NCI-H146 treated with DMSO at 0.1 percent for 48 hours (cell line): Measurements from ENCODE around the gene FOXK1.

Experiments
- DNase-seq: peaks from one replicate; lab custom pipeline; 2025; ENCODE audit not compliant: unreplicated experiment; lab: John Stamatoyannopoulos, UW

Gene FOXK1

DNA sequence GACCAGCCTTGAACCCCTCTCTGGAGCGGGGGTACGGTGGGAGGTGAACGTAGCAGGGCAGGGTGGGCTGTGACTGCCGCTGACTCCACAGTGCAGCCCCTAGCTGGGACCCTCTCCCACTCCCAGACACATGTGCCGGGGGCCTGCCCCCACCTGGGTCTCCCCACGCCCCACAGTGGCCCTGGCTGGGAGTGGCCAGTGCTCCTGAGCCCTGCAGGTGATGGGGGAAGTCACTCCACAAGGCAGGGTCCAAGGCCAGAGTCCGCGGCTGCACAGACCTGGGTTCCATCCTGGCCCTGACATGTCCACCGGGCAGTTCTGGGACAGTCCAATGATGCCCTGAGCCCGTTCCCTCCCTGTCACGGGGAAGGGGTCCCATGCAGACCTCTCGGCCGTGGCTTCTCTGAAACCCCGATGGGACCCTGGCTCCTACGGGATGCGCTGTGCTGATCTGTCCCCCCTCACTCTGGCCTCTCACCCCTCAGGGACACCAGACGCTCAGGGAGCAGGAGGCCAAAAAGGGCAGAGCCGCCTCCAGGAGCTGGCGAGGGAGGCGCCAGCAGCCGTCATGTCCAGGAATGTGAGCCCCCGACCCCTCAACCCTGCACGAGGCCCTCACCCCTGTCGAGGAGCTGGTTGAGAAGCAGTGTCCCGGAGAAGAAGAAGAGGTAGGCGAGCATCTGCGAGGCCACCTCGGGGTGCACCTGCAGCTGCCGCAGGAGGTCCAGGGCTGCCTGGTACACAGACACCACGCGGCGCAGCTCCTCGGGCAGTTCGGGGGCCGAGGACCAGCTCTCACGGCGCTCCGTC lies 133.7 kb downstream of the FOXK1 start:
- no peak for DNase-seq

DNA sequence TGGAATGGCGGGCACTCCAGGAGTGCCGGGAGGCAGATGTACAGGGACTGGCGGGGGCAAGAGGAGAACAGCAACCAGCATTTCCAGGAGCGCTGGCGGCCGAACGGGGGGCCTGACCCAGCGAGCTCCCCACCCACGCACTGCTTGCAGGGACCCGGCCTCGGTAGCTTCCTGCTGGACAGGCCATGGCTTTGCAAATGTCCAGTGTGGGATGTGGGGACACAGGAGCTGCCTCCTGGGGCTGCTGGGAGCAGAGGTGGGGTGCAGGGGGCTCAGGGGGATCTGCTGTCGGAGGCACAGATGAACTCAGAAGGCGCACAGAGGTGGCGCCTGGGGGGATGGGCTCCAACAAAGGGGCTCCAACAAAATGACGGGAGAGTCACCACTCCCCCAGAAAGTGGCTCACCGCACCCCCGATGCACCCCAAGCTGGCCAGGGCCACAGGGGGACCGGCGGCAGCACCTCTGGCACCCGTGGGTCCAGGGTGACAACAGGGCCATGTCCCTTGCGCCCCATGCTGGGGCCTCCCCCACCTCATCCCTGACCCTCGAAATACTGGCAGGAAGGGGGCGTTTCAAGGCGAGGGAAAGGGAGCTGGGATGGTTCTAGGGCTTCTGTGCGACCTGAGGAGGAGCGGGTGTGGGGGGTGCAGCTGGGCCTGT lies 134.5 kb downstream of the FOXK1 start:
- no peak for DNase-seq

DNA sequence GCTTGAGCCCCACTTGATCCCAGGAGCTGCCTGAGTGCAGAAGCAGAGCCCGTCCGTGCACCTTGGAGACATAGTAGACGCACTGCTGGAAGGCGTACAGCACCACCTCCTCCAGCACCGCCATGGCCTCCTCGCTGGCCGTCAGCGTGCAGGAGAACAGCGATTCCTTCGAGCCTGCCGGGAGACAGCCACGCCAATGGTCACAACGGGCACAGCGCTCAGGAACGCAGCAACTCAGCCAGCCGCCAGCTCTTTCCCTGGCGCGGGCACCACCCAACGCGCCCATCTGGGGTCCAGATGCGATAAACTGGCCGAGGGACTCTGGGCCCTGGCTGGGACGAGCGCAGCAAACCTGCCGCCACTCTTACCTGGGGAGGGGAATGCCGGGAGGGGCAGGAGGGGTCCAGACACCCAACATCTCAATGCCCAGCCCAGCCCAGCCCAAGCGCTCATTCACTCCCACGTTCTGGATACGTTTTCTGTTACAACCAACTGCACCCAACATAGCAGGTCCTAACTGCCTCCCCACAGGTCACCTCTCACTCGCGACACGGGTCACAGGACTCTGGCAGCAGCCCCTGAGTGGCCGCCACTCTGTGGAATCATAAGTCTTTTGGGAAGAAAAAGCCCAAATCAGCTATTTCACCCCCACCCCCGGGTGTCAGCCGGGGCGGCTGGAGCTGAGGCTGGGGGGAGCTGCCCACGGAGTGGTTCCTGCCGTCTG lies 135.2 kb downstream of the FOXK1 start:
- no peak for DNase-seq

DNA sequence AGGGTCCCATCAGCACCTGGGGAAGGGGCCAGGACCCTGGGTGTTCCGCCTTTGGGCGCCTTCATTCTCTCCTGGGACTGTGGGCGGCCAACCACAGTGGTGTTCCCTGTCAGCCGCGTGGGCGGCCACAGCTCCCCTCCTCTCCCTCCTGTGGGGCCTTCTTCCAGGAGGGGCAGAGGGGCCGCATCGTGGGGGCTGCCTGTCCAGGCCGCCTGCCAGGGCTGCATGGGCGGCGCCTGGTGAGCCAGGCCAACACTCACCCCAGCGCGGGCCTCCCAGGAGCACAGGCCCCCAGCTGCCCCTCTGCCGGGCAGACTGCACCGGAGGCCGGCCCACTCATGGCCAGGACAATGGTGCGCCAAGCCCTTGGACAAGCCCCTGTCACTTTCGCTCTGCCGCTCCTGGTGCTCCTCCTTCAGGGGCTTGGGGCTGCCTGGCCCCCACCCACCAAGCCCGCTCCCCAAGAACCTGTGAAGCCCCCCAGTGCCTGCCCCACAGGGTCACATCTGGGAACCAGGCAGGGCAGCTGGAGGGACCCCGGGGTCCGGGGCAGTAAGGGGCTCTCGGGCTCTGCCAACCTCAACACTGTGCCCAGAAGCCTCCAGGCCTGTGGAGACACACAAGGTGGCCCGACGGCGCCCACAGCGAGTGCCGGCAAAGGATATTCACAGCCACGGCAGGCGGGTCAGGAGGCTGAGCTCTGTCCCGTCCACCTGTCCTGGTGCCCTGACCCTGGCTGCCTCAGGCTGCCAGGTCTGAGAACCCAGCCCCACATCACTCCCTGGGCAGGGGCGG lies 136.1 kb downstream of the FOXK1 start:
- DNase-seq: no peak

DNA sequence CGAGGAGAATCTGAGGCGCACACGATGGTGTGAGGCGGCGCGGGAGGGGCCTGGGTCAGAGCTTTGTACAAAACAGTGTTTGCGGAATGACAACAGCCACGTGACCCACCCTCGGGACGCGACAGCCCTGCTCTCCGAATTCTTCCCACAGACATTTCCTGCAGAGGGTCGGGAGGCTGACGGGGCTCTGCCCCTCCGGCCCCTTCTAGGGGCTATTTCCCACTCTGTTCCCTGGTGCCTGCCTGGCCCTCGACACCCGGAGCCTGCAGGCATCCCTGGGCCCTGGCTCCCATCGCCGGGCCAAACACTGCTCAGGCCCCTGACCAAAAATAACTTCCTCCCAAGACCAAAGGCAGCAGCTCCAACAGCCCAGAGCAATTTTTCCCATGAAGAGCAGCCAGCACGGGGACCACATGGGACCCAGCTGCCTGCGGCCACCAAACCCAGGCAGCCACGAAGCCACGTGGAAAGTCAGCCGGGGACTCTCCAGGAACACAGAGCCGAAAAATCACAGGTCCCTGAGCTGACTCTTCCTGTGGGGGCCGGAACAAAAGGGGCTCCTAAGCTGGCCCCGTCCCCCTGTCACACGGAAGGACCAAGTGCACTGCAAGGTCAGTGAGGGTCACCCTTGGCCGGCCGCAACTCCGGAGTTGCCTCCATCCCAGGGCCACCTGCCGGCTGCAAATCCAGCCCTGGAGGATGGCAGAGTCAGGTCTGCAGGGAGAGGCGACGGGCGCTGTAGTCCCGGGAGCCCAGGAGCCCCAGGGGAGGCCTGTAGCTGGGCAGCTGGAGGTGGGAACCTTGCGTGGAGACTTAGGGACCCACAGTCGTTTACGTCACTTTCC lies 137.7 kb downstream of the FOXK1 start:
- no peak for DNase-seq

DNA sequence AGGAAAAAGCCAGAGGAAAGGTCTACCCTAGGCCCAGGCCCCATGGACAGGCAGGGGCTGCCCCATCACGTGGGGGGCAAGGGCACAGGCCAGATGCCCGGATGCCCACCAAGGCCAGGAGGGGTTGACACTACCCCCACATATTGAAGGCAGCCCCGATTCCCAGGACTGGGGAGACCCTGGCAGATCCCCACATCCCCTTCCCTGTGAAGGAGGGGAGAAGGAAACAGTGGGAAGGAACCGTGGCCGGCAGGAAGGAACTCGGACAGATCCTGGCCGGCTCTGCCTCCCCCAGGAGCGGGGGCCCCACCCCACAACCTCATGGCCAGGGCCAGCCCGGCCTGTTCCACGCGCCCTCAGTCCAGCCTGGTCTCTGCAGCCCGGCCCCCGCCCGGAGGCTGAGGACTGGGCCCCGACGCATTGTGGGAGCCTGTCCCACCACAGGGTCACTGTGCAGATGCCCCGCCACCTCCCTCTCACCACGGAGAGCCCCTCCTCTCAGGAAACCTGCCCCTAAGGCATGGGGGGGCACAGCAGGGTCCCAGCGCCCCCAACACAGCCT lies 138.4 kb downstream of the FOXK1 start:
- DNase-seq: no peak
